Kidney (tissue), 14 donors: ENCODE results near the gene IRAK2. TPM values are rescaled to one million over a fixed set of nuclear protein-coding genes. Genes with fewer than 3 reads are reported as not detected.

Experiments used
- DNase-seq, 5 donors: peaks; one replicate each; pipeline ENCODE4 v3.0.0-alpha.2; 2013 to 2020
- FAIRE-seq: peaks from 2 replicates; lab custom pipeline; 2012; peaks lifted over from hg19 to GRCh38; lab: Jason Lieb, UNC
- H3K27ac ChIP-seq, 2 donors: one replicate each; pipeline ENCODE4 v1.7.0; 2013; ENCODE audit warnings: low read depth in 2 of 2, low read length in 2 of 2, inconsistent platforms in 1 of 2
- H3K27me3 ChIP-seq: one replicate; pipeline ENCODE4 v1.7.1; 2013; ENCODE audit warnings: low read length, inconsistent platforms; ENCODE audit not compliant: control insufficient read depth, insufficient read depth
- H3K36me3 ChIP-seq, 3 donors: one replicate each; pipeline versions ENCODE4 v1.7.0 to v1.7.1; 2013; ENCODE audit warnings: low read length in 3 of 3, control low read depth in 1 of 3, inconsistent platforms in 1 of 3; ENCODE audit not compliant: insufficient read depth in 3 of 3, control insufficient read depth in 2 of 3
- H3K4me1 ChIP-seq, 3 donors: one replicate each; pipeline versions ENCODE4 v1.7.0 to v1.7.1; 2013; ENCODE audit warnings: low read length in 3 of 3, inconsistent platforms in 1 of 3, low read depth in 1 of 3; ENCODE audit not compliant: control insufficient read depth in 2 of 3, insufficient read depth in 2 of 3
- H3K4me3 ChIP-seq, 3 donors: one replicate each; pipeline versions ENCODE4 v1.7.0 to v1.8.1; 2013; ENCODE audit warnings: low read length in 3 of 3, control low read depth in 1 of 3, inconsistent platforms in 1 of 3
- H3K9ac ChIP-seq, 3 donors: one replicate each; pipeline versions ENCODE4 v1.7.0 to v1.7.1; 2013; ENCODE audit warnings: low read length in 3 of 3, control low read depth in 1 of 3, inconsistent platforms in 1 of 3
- H3K9me3 ChIP-seq, 3 donors: one replicate each; pipeline versions ENCODE4 v1.7.0 to v1.7.1; 2013; ENCODE audit warnings: low read length in 3 of 3, control low read depth in 1 of 3, inconsistent platforms in 1 of 3; ENCODE audit not compliant: control insufficient read depth in 2 of 3, insufficient read depth in 1 of 3
- intact Hi-C: fragments of 100-400 bp; cut with DNase I; formaldehyde crosslinking; loops from one replicate; pipeline ENCODE4 v1.11.1; 2022
- polyA plus RNA-seq: library from polyadenylated mRNA; stranded (reverse); fragments of 350-450 nt; fragmentation: Illumina TruSeq; extraction: RNeasy Lipid Tissue Mini Kit (QIAGEN cat#74804); gene quantifications from one replicate; pipeline ENCODE4 v1.2.3, GENCODE V29; 2014; ENCODE audit warnings: low read depth, low replicate concordance; ENCODE audit not compliant: insufficient read depth
- total RNA-seq: library from RNA; stranded (reverse); fragmentation: NEBNext Ultra II Directional; extraction: Animal tissue kit (Norgen Biotek cat#: 25700); gene quantifications from one replicate; pipeline ENCODE4 v1.2.1, GENCODE V29; 2021
- TF ChIP-seq, protein P1 (sequence below): IDR thresholded peaks from 3 replicates; pipeline ENCODE4 v1.5.1; 2012; ENCODE audit warnings: mild to moderate bottlenecking, moderate library complexity, borderline replicate concordance; ENCODE audit not compliant: insufficient read depth; ENCODE audit errors: extremely low read depth
- donor health status: control.
- donor health status: control.
- donor health status: control.
- donor health status: control.
- donor health status: control.
- donor health status: DM: yes; HTN: yes; CAD: no.
- donor health status: Normal renal cell carcinoma (clear cell type).

The IRAK2 gene
- total and polyA plus RNA-seq, 2 donors from 2014 or later = 1.2 to 8.9 TPM

DNA sequence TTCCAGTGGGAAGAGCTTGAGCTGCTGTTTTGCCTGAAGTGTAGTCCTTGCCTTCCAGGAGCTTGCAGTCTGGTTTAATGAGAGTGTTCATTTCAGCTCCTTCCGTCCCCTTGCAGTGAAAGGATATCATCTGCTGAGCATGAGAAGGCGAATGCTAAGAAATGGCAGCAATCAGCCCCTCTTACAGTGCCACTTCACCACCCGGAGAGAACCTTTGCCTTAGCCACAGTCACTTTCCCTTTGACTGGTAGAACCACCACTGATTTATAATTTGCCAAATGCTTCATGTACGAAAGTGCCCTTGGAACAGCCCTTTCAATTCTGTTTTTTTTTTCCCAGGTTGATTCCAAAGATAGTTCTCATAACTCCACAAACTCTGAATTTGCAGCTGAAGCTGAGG lies 95.1 kb downstream of the IRAK2 start:
- FAIRE-seq = no peak
- DNase-seq = no peak
- no peak overlapping the region for H3K9ac ChIP-seq
- intact Hi-C loops = no loop called here
- H3K9me3 ChIP-seq = no peaks in the 10 kb centered on the region
- H3K4me1 ChIP-seq = peaks cover 0 to 7% (median 5%) of the 10 kb centered on the region in 3 donors
- TF ChIP-seq, protein P1, sequence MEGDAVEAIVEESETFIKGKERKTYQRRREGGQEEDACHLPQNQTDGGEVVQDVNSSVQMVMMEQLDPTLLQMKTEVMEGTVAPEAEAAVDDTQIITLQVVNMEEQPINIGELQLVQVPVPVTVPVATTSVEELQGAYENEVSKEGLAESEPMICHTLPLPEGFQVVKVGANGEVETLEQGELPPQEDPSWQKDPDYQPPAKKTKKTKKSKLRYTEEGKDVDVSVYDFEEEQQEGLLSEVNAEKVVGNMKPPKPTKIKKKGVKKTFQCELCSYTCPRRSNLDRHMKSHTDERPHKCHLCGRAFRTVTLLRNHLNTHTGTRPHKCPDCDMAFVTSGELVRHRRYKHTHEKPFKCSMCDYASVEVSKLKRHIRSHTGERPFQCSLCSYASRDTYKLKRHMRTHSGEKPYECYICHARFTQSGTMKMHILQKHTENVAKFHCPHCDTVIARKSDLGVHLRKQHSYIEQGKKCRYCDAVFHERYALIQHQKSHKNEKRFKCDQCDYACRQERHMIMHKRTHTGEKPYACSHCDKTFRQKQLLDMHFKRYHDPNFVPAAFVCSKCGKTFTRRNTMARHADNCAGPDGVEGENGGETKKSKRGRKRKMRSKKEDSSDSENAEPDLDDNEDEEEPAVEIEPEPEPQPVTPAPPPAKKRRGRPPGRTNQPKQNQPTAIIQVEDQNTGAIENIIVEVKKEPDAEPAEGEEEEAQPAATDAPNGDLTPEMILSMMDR = no peak
- no peak overlapping the region for H3K4me3 ChIP-seq
- peaks cover 0 to 14% (median 6%) of the 10 kb centered on the region in 3 donors for H3K36me3 ChIP-seq
- no peak overlapping the region for H3K27ac ChIP-seq
- H3K27me3 ChIP-seq = no peaks in the 10 kb centered on the region

DNA sequence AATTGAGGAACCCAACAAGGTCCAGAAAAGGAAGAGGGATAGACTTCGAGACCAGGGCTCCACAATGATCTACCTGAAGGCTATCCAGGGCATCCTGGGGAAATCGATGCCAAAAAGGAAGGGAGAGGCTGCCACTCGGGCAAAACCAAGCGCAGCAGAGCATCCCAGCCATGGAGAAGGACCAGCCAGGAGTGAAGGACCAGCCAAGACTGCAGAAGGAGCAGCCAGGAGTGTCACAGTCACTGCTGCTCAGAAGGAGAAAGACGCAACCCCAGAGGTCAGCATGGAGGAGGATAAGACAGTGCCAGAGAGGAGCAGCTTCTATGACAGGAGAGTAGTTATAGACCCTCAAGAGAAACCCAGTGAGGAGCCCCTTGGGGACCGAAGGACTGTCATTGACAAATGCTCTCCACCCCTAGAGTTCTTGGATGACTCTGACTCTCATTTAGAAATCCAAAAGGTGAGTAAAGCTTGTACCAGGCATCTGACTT lies 95.5 kb downstream of the IRAK2 start:
- Histone ChIP-seq H3K9ac (no peak overlapping the region), H3K9me3 (no peaks in the 10 kb centered on the region), H3K4me3 (no peak overlapping the region), H3K36me3 (peaks cover 0 to 14% (median 6%) of the 10 kb centered on the region in 3 donors), H3K27me3 (no peaks in the 10 kb centered on the region), H3K27ac (no peak overlapping the region), H3K4me1 (peaks cover 0 to 7% (median 5%) of the 10 kb centered on the region in 3 donors)
- FAIRE-seq (no peak), DNase-seq (no peak)
- TF ChIP-seq, protein P1 = no peak
- intact Hi-C loops = no loop called here

DNA sequence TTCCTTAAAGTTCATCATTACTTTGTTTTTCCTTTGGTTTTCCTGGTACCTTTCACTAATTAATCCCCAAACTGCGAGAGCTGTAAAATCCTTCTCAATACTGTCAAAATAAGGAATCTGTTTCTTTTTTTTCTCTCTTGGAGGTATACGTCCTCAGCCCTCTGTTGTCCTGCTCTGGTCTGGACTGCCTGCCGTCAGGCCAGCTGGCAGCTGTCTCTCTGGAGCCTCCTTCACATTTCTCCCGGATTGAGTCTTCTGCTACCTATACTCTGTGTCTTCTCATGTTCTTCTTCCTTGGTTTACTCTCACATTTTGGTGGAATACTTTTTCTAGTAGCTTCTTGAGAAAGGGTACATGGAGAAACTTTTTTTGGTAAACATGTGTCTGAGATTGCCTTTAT lies 97.3 kb downstream of the IRAK2 start:
- Histone ChIP-seq H3K4me1 (peaks cover 0 to 15% (median 7%) of the 10 kb centered on the region in 3 donors), H3K27me3 (no peaks in the 10 kb centered on the region), H3K27ac (no peak overlapping the region), H3K4me3 (no peak overlapping the region), H3K9ac (no peak overlapping the region), H3K9me3 (no peaks in the 10 kb centered on the region), H3K36me3 (peaks cover 0 to 14% (median 11%) of the 10 kb centered on the region in 3 donors)
- TF ChIP-seq, protein P1 = no peak
- no peak for DNase-seq
- no peak for FAIRE-seq
- intact Hi-C loops = no loop called here
